ENCODE measurements around the gene CCDC195.

- TF ChIP-seq POLR2A (IDR thresholded peaks at IDR 0.05) (no peak), CTCF (IDR thresholded peaks at IDR 0.05) (no peak)
Observed at GRCh38 chr2:224657349-224657748, 58.8 kb downstream of the CCDC195 start.

Data from ovary (tissue), 3 donors.